ENCODE data around the gene SRCAP.

- TF ChIP-seq POLR2AphosphoS5 (IDR thresholded peaks at IDR 0.05; ENCODE audit: low read depth, low read length) (no peak), POLR2A (IDR thresholded peaks at IDR 0.05; ENCODE audit: low read depth, low read length) (no peak)
Measured at GRCh38 chr16:30720086-30720485, 21.1 kb downstream of the SRCAP start.

Measured in GM12892 (cell line).